Renal cortex interstitium (tissue), 11 donors: ENCODE measurements around the gene CARMIL1. TPM values are rescaled to one million over a fixed set of nuclear protein-coding genes. Genes with fewer than 3 reads are reported as not detected.

Experiments used
- DNase-seq, 11 donors: peaks; one replicate each; pipeline ENCODE4 v3.0.0-alpha.2; 2013; ENCODE audit warnings: low read depth in 9 of 11, low spot score in 4 of 11; ENCODE audit errors: extremely low read depth in 1 of 11
- polyA plus RNA-seq, 3 donors: library from polyadenylated mRNA; unstranded; fragments of 120-200 nt; gene quantifications; one replicate each; pipeline ENCODE4 v1.2.1, GENCODE V29; 2013; ENCODE audit not compliant: insufficient read length in 3 of 3

CARMIL1 gene
- polyA plus RNA-seq, 3 donors = 87.1 to 120 (median 120) TPM

- no peak for DNase-seq
These were observed 167.8 kb downstream of the CARMIL1 start for GRCh38 chr6:25446830-25447569.

- no peak for DNase-seq
These were observed 168.4 kb downstream of the CARMIL1 start for GRCh38 chr6:25447570-25447929.

GRCh38 chr6:25448965-25449538, 169.9 kb downstream of the CARMIL1 start:
- DNase-seq = no peak

GRCh38 chr6:25449774-25450173, 170.6 kb downstream of the CARMIL1 start:
- DNase-seq = no peak

- DNase-seq = no peak
These were observed 171.5 kb downstream of the CARMIL1 start for GRCh38 chr6:25450469-25451198.

- DNase-seq = no peak
These were observed 172.9 kb downstream of the CARMIL1 start for GRCh38 chr6:25452031-25452430.

GRCh38 chr6:25453288-25453687, 174.1 kb downstream of the CARMIL1 start:
- no peak for DNase-seq

GRCh38 chr6:25454136-25454535, 175.0 kb downstream of the CARMIL1 start:
- no peak for DNase-seq

GRCh38 chr6:25456249-25457040, 177.3 kb downstream of the CARMIL1 start:
- DNase-seq = no peak

GRCh38 chr6:25457516-25457915, 178.3 kb downstream of the CARMIL1 start:
- no peak for DNase-seq

GRCh38 chr6:25458485-25458884, 179.3 kb downstream of the CARMIL1 start:
- DNase-seq = no peak

- no peak for DNase-seq
These were observed 183.2 kb downstream of the CARMIL1 start for GRCh38 chr6:25462235-25462897.

GRCh38 chr6:25463441-25463840, 184.3 kb downstream of the CARMIL1 start:
- no peak for DNase-seq

GRCh38 chr6:25464225-25464624, 185.1 kb downstream of the CARMIL1 start:
- no peak for DNase-seq

GRCh38 chr6:25465941-25466340, 186.8 kb downstream of the CARMIL1 start:
- no peak for DNase-seq

GRCh38 chr6:25468881-25469280, 189.7 kb downstream of the CARMIL1 start:
- no peak for DNase-seq

GRCh38 chr6:25469797-25470388, 190.7 kb downstream of the CARMIL1 start:
- DNase-seq = no peak

GRCh38 chr6:25472306-25472705, 193.1 kb downstream of the CARMIL1 start:
- DNase-seq = no peak

- no peak for DNase-seq
These were observed 193.7 kb downstream of the CARMIL1 start for GRCh38 chr6:25472906-25473305.
